Measurements from ENCODE around the gene MIER3.
"Not testable (repeated sequence)": the region's sequence is repeated elsewhere in the genome, so short reads cannot be mapped to it uniquely, and the experiment has no call there.

MIER3 gene, protein sequence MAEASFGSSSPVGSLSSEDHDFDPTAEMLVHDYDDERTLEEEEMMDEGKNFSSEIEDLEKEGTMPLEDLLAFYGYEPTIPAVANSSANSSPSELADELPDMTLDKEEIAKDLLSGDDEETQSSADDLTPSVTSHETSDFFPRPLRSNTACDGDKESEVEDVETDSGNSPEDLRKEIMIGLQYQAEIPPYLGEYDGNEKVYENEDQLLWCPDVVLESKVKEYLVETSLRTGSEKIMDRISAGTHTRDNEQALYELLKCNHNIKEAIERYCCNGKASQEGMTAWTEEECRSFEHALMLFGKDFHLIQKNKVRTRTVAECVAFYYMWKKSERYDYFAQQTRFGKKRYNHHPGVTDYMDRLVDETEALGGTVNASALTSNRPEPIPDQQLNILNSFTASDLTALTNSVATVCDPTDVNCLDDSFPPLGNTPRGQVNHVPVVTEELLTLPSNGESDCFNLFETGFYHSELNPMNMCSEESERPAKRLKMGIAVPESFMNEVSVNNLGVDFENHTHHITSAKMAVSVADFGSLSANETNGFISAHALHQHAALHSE

DNA sequence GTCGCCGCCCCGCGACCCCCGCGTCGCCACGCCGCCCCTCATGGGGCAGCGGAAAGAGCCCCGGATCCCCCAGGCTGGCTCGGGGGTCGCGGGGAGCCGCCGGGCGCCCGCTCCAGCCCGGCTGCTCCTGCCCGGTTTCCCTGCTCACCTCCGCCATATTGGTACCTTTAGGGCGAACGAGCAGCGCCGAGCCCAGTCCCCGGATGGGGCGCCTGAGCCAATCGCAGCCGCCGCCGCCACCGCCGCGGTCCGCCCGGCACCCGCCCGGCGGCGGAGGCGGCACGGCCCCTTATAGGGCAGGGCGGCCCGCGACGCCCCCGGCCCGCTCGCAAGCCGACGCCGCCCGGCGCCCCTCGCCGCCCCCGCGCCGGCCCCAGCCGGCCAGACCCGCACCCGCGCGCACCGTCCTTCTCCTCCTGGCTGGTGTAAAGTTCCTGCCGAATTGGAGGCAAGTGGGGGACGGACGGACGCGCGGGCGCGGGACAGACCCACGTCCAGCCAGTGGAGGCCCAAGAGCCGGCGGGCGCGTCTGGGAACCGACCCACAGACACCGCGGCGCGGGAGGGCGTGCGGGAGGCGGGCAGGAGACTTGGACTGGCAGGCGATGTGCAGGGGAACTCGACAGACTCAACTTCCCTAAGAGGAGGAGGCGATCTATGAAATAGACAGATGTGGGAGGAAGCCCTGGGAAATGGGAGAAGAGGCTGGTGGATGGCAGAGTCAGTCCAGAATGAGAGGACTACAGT is at the start of gene MIER3:
TSS of gene MIER3 (minus strand) at position 178 of the 746 bp plus-strand sequence. CDS start at position 157, 21 bp downstream.
- DNase-seq: peak; percentile 68

DNA sequence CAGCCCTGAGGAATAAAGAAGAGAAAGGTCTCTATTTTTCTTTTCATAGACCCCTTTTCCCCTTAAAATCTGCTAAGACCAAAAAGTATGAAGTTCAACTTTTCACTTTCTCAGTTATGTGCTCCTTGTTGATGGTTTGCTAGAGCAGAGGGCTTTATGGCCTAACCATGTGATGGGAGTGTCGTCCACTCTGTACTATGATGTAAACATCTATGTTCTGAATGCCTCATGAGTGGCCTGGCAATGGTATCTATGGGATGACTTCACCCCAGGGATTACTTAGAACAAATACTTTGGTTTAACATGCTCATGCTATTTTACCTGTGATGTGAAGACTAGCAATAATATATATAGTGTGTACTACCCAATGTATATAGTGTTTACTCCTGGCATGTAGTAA is 43.7 kb upstream of the MIER3 start:
- DNase-seq: no peak

DNA sequence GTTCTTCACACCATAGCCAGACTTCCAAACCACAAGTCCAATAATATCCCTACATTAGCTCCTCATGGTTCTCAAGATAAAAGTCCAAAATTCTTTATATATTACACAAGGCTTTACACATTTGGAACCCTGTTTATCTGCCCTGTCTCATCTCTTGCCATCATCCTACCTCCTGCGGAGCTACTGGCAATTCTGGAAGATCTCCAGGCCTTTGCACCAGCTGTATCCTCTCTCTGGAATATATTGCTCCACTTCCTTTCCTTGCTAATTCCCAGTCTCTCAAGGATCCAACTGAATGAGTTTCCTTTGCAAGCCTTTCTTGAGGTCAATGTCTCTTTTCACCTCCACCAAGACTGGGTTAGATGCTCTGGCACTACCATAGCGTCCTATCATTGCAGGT is 41.3 kb upstream of the MIER3 start:
- no peak for DNase-seq

DNA sequence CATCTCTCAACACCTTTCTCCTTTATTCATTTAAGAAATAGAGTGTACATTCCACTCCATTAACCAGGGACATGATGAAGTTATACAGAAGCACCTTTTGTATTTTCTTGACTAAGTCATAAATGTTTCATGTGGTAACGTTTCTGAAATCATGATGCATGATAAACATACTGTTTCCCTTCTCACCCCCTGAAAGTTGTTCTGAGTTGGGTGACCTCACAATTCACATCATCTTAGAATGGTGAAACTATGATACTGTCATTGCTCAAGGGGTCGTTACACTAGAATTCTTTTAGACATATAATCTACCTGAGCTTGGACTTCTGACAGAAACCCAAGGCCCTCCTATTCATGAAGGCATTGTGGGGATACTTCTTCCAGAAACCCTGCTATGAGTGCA is 37.8 kb upstream of the MIER3 start:
- no peak for DNase-seq

DNA sequence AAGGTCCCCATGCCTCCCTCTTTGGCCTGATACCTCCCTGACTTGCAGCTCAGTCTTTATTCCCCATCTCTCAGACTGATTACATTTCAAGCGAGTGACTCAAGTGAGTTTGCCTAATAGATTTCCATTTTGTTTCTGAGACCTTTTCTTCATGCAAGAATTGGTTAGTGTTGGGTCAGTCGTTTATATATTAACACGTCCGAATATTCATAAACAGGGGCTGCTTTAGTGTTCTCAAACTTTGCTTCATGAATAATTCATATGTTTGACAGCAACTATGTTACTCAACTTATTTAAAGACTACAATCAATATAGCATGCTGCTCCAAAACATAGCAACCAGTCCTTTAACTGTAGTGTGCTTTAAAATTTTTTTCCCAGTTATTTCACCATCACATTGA is 36.6 kb upstream of the MIER3 start:
- DNase-seq: no peak

DNA sequence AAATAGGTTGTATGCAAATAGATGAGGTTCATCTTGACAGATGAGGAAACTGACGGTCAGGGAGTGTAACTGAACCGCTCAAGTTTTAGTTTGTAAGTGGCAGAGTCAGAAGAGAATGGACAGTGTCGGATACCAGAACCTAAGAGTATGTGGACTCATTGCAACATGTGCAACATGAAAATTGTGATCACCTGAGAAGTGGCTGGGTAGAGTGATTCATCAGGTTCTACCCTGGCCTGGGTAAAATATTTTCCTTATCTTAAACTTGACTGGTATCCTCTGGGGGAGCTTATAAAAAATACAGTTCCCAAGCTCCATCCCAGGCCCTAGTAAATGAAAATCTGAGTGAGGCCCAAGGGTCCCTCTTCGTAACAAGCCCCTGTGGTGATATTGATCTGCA is 35.2 kb upstream of the MIER3 start:
- no peak for DNase-seq

DNA sequence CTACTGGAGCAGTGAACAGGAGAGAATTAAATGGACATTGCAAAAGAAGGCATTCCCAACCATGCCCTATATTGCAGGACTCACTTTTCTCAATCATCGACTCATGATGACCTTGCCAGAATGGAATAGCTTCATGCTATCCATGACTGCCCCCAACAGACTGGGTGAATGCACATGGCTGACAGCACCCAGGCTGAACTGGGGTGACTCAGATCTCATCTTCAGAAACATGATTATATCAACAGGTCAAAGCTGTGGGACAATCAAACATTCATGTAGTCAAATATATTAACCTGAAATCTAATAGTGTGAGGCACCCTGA is 34.7 kb upstream of the MIER3 start:
- no peak for DNase-seq

DNA sequence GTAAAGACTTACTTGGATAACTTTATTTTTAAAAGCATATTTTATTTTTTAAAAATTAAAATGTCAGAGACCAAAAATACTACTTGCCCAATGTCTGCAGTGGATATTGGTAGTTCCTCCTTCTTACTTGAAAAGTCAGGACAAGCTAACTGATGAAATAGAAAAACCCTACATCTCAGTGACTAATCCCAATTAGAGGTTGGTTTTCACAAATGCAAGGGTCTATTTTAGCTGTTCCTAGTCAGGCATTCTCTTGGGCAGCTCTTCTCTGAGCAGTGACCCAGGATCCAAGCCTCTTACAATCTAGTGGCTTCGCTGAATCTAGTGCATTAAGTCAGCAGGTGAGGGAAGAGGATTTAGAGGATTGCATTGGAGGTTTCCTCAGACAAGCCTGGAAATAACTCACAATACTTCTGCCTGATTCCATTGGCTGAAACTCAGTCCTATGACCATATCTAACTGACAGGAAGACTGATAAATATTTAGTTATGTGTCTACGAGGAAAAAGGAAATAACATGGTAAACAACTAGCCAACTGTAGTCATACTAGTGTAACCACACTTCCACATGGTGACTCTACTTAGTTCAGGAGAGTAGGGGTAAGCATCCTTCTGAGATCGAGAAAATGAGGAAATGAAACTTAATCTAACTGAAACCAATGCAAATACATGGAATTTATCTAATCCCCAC is 34.2 kb upstream of the MIER3 start:
- DNase-seq: no peak

DNA sequence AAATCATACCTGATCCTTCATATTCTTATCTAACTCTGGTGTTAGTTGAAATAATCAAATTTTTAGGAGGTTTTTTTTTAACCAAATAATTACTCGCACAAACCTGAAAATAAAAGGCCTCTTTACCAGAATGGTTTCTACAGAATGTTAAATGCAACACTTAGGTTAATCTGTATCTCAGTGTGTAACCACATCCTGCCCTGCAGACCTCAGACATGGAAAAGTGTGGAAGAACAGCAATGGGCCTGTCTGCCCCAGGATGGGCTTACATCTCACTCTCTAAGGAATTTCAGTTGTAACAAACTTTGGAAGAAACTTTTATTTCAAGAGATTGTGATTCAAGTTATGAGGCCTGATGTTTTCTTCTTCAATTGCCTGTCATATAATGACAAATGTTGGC is 32.5 kb upstream of the MIER3 start:
- no peak for DNase-seq

DNA sequence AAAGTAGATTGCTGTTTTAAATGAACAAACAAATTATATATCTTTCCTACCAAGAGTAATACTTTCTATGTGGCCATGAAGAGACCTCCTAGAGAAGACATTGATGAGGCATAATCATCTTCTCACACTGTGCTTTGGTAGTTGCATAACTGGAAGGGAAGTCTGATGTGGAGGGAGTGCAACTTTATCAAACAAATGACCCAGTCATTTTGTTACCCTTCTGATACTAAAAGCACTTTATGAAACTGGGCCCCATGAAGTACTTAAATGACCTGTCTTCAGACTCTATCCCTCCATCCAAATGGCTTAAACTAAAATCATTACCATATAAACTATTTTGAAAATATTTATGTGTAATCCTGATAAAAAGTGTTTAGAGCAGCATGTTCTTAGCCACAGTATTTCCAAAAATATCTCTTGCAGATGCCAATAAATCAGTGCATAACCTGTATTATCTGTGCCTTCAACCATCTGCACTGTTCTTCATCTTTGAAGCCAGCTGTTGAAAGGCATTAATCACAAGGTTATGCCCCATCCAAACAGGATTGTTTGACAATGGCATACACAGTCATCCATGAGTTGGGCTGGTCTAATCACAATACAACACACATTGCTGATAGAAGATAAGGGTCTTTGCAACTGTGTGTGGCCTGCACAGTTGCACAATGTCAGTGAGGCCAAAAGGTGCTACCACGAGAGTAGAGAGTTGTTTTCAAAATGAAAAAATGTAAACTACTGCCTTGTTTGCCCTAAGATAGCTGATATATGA is 31.9 kb upstream of the MIER3 start:
- DNase-seq: no peak

DNA sequence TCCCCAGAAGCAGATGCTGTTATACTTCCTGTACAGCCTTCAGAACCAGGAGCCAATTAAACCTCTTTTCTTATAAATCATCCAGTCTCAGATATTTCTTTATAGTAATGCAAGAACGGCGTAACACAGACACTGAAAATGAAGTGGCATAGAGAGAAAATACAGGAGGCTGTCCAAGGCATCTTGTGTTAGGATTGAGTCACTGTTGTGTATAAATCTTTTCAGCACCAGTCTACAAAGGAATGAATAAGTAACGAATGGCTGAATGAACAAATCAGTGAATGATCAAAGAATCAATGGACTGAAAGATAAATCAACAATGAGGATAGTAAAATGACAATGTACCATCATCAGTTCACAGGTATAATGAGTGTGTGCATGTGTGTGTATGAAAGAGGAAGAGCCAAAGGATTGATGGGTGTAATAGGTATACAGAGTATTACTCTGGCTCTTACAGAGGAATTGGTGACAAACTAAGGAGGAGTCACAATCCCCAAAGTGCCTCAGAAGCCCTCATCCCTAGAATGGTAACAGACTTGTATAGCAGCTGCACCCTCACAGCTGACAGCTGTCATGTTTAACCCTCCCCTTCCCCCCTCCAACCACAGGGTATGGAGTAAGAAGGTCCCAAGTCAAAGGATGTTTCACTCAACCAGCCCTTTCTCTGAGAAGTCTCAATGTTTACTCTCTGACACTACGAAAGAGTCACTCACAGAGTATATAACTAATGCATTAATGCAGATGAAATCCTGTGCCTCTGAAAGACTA is 29.8 kb upstream of the MIER3 start:
- DNase-seq: no peak

DNA sequence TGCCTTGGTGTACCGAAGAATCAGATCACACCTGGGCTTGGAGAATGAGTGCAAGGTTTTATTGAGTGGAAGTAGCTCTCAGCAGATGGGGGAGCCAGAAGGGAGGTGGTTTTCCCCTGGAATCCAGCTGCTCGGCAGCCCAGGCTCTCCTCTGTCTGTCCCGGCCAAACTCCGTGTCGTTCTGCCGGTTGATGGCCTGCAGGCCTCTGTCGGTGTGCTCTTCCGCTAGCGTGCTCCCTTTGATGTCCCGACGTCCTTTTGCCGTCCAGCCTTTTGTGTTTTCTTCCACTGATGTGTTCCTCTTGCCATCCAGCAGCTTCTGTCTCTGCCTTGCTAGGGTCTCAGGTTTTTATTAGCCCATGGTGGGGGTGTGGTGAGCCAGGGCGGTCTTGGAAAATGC is 28.0 kb upstream of the MIER3 start:
- DNase-seq: no peak

DNA sequence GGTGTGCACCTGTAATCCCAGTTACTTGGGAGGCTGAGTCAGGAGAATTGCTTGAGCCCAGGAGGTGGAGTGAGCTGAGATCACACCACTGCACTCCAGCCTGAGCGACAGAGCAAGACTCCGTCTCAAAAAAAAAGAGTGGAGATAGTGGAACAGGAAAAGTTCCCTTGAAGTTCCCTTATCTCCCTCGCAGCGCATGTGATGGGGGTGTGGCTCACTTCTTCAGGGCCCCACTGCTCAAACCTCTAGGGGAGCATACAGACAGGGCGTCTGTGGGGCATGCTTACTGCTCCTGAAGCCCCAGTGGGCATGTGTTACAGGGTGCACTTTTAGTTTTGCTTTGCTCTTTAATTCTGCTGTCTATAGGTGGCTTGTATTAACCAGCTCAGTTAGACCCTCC is 27.6 kb upstream of the MIER3 start:
- not testable (repeated sequence) for DNase-seq

DNA sequence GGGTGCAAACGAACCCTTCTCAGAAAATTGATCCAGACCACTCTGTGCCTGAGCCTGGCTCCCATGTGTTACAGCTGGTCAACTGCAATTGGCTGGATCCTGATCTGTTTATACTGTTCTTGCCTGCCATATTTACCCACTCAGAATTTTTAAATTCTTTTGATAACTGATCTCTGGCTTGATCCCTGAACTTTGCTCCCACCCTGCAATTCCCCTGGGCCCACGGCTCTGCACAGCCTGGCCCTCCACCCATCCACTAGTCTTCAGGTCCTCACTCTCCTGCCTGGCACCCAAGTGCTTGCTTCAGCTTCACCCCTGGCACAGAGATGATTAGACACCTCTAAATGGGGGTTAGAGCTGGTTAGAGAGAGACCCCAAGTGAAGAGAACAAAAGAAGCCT is 25.9 kb upstream of the MIER3 start:
- no peak for DNase-seq

DNA sequence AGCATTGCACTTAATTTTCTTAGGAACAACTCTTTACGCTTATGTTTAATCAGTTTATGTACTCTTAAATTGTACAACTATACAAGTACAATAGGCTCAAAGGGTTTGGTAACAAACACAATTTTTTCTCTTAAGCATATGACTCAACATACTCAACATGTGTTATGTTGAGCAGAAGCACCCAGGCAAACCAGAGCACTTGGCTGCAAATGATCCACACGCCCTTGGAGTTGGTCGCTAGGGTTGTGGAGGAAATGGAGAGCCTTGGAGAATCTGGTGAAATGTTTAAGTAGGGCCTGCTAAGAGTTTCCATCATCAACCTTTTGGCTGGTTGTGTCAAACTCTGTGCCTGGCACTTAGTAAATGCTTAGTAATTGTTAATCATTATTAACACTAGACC is 25.1 kb upstream of the MIER3 start:
- no peak for DNase-seq

DNA sequence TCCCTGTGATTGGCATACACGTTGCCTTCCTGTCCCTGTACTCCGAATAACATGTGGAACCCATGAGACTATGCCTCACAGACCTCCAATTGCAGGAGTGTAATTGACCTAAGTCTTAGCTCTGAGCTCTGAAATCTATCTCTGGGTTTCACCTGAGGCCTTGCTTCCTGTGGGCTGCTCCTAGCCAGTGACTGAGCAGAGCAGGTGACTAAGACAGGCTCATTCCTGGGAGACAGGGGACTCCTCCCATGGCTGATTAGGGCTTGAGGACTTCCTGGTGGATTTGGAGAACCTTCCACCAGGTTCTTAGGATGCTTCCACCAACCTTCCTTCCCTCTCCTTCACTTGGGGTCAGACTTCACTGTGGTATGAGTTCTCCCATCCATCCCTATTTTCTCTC is 22.3 kb upstream of the MIER3 start:
- no peak for DNase-seq

DNA sequence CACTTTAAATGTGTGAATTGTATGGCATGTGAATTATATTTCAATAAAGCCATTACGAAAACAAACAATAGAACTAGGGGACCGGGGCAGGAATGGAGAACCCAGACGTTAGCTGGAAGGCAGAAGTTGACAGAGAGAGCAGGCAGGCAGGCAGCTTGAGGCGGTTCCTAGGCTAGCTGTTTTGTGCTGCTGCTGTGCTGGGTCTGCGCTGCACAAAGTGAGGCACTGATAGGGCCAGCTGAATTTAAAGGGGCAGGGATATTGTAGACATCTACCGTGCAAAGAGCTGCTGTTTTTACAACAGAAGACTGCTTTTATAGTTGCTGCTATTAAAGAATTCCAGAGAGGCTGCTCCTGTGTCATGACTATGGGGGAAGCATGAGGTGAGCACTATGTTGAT is 21.6 kb upstream of the MIER3 start:
- no peak for DNase-seq

DNA sequence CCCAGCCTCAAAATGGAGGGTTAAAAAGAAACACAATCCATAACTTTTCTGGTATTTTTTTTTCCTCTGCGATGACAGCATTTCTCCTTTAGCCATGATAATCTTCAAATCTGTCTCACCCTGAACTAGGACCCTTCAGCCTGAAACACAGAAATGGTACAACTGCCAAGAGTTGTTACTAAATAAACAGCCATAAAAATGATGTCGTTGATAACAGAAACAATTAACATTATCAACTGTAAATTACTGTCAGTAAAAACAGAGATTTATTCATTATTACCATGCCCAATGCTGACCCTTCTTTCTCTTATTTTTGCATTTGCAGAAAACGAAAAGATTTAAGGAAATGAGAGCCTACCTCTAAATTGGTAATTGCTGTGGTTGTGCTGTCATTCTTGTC is 19.4 kb upstream of the MIER3 start:
- DNase-seq: no peak

DNA sequence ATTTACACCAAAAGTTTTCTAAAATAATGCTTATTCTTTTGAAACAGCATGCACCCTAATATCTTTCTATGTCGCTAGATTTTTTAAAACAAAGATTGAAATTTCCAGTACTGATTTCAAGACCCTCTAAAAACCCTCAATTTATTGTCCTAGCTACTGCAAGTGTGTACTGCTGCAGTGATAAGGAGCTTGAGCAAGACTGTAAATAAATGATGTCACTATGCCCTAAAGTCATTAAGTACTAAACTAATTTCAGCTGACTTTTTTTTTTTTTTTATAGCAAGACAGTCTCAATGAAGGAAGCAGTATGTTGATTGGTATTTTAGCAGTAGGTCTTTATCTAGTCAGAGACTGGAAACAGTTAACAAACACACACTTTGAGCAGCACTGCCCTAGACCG is 12.2 kb upstream of the MIER3 start:
- DNase-seq: no peak

DNA sequence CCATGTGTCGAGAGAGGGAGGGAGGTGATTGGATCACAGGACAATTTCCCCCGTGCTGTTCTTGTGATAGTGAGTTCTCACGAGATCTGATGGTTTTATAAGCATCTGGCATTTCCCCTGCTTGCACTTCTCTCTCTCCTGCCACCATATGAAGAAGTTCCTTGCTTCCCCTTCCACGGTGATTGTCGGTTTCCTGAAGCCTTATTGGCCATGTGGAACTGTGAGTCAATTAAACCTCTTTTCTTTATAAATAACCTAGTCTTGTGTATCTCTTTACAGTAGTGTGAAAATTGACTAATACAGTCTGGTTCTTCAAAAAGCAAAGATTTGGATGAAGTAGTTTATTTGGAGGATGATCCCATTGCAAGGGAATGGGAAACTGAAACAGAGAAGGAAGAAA is 11.3 kb upstream of the MIER3 start:
- DNase-seq: no peak

DNA sequence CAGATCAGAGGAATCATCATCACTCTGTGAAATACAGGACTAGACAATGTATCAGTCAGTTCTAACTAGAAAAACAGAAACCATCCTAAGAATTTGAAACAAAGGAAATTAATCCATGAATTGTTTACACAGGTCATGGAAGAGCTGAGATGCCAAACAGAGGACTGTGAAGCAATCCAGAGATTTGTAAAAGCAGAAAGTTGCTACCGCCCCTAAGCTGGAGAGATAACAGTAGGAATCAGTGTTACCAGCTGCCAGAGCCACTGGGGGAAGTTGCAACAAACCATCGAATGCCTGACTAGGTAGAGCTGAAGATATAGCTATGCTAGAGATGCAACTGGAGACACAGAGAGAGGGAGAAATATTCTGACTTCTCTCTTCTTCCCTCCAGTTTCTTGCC is 10.4 kb upstream of the MIER3 start:
- DNase-seq: no peak

DNA sequence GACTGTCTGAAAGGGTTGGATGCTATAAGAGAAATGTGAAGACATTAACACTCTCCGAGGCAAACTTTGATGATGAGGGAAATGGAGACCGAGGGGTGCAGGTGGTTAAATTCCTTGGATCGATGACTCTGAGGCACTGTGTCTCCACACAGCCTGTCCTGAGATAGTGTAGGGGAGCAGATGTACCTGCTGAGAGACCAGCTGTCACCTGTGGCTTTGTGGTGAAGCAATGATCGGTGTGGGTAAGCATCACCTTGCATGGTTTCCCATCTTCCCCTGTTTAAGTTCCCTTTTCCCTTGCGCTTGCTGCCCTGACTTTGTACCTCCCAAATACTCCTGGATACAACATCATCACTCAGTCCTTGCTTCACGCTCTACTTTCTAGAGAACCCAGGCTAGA is 9.8 kb upstream of the MIER3 start:
- DNase-seq: no peak

Measured in amniotic stem cell (primary cell).